Measurements from ENCODE around the gene TMEM164.

The TMEM164 gene

DNA sequence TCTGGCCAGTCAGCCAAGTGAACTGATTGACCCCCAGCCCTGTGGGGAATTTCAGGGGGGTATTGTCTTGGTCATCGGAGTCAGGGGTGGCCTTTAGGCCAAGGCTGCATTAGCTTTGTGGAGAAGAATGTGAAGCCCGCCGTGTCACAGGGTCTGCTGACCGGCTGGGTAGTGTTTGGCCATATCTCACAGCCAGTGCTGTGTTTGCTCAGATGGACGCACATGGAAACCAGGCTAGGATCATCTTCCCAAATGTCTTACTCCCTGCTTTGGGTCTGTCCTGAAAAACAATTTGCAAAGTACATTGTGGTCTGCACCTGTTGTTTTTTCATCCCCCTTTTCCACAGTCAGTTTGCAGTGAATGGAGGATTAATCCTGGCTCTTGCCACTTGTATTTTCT, 13.0 kb downstream of the TMEM164 start:
- no peak overlapping the region for H3K27ac ChIP-seq
- TF ChIP-seq ZFX (IDR thresholded peaks at IDR 0.05): no peak
- TF ChIP-seq, protein P1, sequence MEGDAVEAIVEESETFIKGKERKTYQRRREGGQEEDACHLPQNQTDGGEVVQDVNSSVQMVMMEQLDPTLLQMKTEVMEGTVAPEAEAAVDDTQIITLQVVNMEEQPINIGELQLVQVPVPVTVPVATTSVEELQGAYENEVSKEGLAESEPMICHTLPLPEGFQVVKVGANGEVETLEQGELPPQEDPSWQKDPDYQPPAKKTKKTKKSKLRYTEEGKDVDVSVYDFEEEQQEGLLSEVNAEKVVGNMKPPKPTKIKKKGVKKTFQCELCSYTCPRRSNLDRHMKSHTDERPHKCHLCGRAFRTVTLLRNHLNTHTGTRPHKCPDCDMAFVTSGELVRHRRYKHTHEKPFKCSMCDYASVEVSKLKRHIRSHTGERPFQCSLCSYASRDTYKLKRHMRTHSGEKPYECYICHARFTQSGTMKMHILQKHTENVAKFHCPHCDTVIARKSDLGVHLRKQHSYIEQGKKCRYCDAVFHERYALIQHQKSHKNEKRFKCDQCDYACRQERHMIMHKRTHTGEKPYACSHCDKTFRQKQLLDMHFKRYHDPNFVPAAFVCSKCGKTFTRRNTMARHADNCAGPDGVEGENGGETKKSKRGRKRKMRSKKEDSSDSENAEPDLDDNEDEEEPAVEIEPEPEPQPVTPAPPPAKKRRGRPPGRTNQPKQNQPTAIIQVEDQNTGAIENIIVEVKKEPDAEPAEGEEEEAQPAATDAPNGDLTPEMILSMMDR (conservative IDR thresholded peaks at IDR 0.05): no peak

DNA sequence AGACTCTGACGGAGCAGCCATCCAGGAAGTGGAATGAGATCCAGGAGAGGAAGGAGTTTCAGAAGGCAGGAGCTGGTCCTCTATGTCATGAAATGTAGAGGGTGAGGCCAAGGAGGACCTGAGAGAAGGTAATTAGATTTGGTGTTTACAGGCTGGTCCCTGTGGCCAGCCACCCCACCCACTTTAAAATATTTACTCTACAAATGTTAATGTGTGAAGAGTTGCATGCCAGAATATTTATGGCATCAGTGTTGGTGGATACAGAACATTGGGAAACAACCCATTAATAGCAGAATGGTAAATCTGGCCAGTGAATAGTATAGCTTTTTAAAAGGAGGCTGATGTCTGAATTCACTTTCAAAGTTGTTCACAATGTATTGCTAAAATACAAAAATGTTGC, 17.6 kb downstream of the TMEM164 start:
- H3K27ac ChIP-seq: no peak overlapping the region

DNA sequence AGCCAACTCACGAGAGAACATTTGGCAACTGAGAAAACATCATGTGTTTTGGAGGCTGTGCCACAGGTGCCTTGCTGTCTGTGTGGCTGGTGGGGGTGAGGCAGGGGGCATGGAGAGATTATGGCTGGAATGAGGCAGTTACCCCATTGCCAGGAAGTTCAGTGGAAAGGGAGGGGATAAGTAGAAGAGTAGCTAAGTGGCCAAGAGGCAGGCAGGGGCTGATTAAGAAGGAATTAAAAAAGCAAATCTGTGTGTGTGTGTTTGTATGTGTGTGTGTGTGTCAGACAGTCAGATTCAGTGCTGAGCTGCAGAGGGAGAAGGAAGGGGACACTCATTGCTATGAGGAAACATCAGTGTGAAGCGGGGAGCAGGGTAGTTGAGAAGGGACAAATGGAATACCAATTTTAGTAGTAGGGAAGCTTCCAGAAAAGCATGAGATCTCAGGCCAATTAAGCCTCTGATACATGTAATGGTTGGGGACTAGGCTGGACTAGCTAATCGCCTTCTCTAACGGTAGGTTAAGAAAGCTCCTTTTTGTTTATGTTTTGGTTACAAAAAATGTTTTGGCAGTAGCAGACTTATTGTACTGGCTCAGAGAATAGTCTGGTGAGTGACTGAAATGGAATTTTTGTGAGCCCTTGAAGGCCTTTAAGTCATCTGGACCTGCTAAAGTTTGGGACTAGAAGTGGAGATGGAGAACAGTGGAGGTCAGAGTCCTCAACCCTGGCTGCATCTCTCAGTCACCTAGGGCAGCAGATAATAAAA, 18.5 kb downstream of the TMEM164 start:
- no peak overlapping the region for H3K27ac ChIP-seq
- TF ChIP-seq, protein P1 (conservative IDR thresholded peaks at IDR 0.05): no peak
- TF ChIP-seq ZFX (IDR thresholded peaks at IDR 0.05): no peak

More for the DNA sequence above, 17.6 kb downstream of the TMEM164 start:
- no peak for TF ChIP-seq ZFX (IDR thresholded peaks at IDR 0.05)
- TF ChIP-seq, protein P1 (conservative IDR thresholded peaks at IDR 0.05): no peak

DNA sequence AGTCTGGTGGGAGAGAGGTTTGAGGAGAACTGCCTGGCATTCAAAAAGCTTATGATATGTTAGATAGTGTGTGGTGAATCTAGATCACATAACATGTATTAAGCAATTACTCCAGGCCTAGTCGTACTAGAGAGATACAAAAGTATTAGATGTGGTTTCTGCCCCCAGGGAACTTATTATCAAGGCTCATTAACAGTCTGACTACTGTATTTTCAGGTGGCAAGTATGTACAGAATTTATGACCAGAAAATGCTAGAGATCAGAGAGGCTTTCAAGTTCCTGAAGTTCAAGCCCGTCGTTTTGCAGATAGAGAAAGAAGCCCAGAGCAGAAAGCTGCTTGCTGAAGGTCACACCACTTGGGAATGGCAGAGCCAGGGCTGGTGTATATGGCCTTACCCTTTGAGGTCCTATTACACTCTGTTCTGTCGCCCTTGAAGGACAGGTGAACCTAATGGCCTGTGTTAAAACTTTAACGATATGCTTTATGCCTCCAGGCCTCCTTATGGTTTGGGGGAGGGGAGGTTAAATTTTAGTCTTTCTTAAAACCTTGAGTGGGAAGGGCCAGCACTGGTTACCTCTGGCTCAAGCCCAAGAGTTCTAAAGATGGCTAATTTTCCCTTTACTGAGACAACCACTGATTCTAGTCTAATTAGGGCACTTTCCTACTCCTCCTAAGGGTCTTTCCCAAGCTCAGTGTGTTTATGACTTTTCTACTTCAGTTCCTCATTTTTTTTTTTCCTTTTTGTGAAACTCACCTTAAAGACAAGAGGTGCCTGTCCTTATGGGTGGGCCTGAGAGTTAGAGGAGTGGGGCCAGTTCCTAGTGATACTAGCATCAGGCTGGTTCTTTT, 19.9 kb downstream of the TMEM164 start:
- TF ChIP-seq, protein P1 (conservative IDR thresholded peaks at IDR 0.05): no peak
- no peak for TF ChIP-seq ZFX (IDR thresholded peaks at IDR 0.05)
- no peak overlapping the region for H3K27ac ChIP-seq

DNA sequence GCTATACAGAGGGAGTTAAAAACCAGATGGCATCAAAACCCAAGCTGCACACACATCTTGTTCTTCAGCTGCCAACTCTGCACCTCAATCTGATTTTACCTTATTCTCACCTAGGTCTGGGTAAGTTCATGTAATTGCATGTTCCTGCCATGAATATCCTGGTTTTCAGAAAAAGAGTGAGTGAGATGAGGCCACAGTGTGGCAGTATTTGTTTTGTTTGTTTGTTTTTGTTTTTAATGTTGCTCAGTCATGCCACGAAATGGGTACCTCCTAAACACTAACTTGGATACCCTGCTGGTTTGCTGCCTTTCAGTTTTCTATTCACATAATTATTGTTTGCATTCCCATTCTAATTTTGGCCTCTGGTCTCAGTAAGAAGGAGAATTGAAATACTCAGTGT, 22.5 kb downstream of the TMEM164 start:
- H3K27ac ChIP-seq: no peak overlapping the region
- no peak for TF ChIP-seq ZFX (IDR thresholded peaks at IDR 0.05)
- TF ChIP-seq, protein P1 (conservative IDR thresholded peaks at IDR 0.05): no peak

DNA sequence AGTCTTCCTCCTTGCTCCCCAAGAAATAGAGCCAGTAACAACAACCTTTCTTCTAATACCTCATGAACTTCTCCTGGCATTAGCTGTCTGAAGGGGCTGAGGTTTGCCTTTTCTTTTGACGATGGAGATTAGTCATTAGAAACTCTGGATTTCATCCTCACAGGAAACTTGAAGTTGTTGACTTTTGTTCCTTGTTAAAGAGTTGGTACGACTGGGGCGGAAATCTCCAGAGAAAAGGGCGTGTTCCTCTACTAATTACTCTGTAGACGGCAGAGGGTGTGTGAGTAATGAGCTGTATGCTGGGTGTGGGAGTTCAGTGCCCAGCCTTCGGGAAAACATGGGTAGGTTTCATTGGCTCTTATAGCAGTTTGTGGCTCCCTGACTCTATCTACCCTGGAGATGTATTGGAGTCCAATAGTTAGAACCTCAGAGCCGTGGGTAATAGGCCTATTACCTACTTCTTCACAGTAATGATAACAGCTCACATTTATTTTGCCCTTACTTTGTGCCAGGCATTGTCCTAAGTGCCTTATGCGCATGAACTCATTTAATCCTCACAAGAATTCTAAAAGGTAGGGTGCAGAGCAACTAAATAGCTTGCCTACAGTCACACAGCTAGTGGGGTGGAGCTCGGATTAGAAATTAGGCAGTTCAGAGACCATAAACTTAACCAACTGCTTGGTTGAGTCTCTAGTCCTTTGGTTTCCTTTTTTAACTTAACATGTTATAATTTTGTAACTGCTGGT, 23.4 kb downstream of the TMEM164 start:
- H3K27ac ChIP-seq: no peak overlapping the region
- TF ChIP-seq, protein P1 (conservative IDR thresholded peaks at IDR 0.05): no peak
- TF ChIP-seq ZFX (IDR thresholded peaks at IDR 0.05): no peak

All from C4-2B (cell line).